Mesodermal cell (in vitro differentiated cells): ENCODE results near the gene ORC6.

Experiments
- H3K27ac ChIP-seq: 2 replicates; pipeline ENCODE4 v1.7.0; 2013; ENCODE audit warnings: mild to moderate bottlenecking, low read depth, low read length, moderate library complexity; ENCODE audit not compliant: severe bottlenecking
- H3K36me3 ChIP-seq: 2 replicates; pipeline ENCODE4 v1.7.1; 2013; ENCODE audit warnings: mild to moderate bottlenecking, low read length, moderate library complexity; ENCODE audit not compliant: control insufficient read depth, insufficient read depth
- H3K4me1 ChIP-seq: one replicate; pipeline ENCODE4 v1.7.1; 2013; ENCODE audit warnings: mild to moderate bottlenecking, low read length; ENCODE audit not compliant: insufficient read depth, control insufficient read depth, poor library complexity, severe bottlenecking
- H3K4me3 ChIP-seq: 2 replicates; pipeline ENCODE4 v1.7.0; 2013; ENCODE audit warnings: low read length, control low read depth, mild to moderate bottlenecking; ENCODE audit not compliant: insufficient read depth, poor library complexity, severe bottlenecking; ENCODE audit errors: extremely low read depth
- H3K9me3 ChIP-seq: 2 replicates; pipeline ENCODE4 v1.7.1; 2013; ENCODE audit warnings: mild to moderate bottlenecking, low read length, moderate library complexity; ENCODE audit not compliant: control insufficient read depth
- WGBS, 2 experiments: methylation state at CpG; one replicate each; pipeline ENCODE4 v1.1.5; 2013; ENCODE audit warnings: missing lambda C conversion rate in 2 of 2; ENCODE audit not compliant: insufficient coverage in 2 of 2; 5-methylcytosine and 5-hydroxymethylcytosine counted together

The ORC6 gene

DNA sequence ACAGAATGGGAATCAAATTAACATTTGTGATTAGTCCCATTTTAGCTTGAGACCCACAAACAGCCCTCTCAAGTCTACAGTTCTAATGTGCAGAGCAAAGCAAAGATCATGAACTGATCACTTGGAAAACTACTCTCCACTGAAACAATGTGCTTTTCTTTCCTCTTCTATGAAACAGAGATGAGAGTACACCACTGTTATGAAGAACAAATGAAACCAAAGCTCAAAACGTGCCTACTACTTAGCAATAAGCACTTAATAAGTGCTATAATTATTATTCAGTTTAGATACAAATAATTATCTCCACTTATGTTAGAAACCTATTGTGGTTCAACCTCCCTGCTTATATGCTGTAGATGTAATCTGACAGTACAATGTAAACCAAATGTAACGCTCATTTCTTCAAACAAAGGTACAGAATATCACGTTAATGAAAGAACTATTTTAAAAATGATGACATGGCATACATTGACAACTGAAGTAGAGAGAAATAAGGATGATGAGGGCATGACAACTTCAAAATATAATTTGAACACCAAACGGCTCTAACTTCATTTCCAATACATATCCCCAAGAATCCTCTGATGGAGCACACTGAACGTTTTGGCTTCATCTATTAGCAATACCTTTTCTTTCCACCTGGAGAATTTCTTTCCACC is 2.5 kb upstream of the ORC6 start:
- 50 to 57% methylated on average over 1 of the region's 5 CpGs for WGBS, 2 experiments
- Histone ChIP-seq H3K4me1 (peaks cover 22% of the 10 kb centered on the region), H3K9me3 (no peaks in the 10 kb centered on the region), H3K36me3 (peaks cover 11% of the 10 kb centered on the region), H3K27ac (no peak overlapping the region), H3K4me3 (peak overlapping the region; percentile 93)

DNA sequence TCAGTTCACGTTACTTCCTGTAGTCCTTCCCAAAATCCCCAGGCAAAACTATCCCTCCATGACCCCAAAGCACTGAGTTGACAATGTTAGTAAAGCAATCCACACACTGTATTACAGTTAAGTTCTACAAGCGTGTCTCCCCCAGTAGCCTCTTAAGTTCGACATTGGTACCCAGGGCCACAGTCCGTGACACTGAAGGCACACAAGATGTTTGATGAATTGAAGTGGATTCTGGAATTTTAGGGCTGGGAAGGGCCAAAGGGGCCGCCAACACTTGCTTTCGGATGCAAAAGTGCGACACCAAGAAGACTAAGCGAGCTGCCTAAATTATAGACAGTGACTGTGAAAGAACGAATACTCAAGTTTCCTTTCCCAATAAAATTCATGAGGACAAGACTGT is 2.0 kb upstream of the ORC6 start:
- Histone ChIP-seq H3K9me3 (no peaks in the 10 kb centered on the region), H3K4me3 (peak overlapping the region; percentile 93), H3K27ac (no peak overlapping the region), H3K4me1 (peaks cover 24% of the 10 kb centered on the region), H3K36me3 (peaks cover 16% of the 10 kb centered on the region)
- WGBS, 2 experiments: 72 to 74% methylated on average over 8 of the region's 9 CpGs

DNA sequence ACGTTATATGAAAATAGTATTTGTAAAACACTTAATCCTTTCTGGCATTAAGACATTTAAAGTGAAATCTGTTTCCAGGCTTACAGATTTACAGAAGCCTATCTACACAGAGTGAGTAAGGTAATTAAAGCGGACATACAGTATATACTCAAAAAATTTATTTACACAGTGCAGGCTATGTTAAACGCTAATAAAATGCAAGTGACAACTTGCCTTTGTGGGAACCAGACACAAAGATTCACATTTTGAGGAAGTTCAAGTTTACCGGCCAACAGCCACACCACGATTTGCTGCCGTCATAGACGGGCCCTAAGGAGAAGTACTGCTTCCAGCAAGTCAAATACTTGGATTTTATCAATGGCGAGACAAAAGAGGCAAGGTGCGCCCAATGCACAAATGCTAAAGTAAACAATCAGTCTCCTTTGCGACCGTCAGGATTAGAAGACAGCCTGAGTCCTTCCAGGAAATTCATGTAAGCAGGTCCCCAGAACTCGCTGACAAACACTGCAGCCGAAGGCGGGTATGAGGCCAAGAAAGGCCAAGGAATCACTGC is 1.3 kb upstream of the ORC6 start:
- WGBS, 2 experiments: 1% methylated on average over 12 of the region's 14 CpGs
- Histone ChIP-seq H3K4me3 (peak overlapping the region; percentile 93), H3K36me3 (peaks cover 23% of the 10 kb centered on the region), H3K27ac (peak overlapping the region; percentile 97), H3K4me1 (peaks cover 24% of the 10 kb centered on the region), H3K9me3 (no peaks in the 10 kb centered on the region)

DNA sequence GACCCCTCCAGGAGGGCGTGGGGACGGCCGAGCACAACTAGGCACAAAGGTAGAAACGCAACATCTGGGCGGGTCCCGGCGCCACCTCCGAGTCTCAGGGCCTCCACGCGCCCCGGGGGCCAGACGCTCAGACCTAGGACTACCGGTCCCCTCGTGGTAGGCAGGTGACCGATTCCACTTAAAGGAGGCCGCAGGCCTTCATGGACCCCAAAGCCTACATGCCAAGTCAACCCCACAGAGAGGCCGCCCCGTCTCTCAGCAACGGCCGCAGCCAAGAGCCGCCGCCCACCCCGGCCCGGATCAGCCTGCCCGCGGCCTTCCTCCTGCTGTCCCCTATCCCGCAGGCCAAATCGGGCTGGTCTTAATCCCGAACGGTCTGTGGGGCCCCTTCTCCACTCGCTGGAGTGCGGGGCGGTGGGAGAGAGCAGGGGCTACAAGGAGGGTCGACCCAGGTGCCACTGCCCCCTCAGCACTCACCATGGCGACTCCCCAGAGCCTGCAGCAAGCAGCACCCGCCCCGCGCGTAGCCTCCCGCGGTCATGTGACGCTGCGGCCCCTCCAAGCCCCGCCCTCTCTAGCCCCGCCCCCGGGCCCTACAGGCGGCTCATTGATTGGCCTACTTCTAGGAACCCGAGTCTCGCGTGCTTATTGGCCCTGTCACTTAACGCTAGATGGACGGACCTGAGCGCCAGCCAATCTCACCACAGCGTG is 650 bp upstream of the ORC6 start, which contains the start of gene VPS35:
Gene VPS35, minus strand, starts transcription at position 525 of the 711 bp plus-strand sequence. Its CDS starts 45 bp downstream, at position 480.
- Histone ChIP-seq H3K9me3 (no peaks in the 10 kb centered on the region), H3K4me1 (peaks cover 18% of the 10 kb centered on the region), H3K4me3 (peak within 1 kb of the TSS; percentile 93), H3K36me3 (peaks cover 27% of the 10 kb centered on the region), H3K27ac (peak within 1 kb of the TSS; percentile 97)
- 0% methylated on average over 47 to 53 of the region's 54 CpGs for WGBS, 2 experiments

DNA sequence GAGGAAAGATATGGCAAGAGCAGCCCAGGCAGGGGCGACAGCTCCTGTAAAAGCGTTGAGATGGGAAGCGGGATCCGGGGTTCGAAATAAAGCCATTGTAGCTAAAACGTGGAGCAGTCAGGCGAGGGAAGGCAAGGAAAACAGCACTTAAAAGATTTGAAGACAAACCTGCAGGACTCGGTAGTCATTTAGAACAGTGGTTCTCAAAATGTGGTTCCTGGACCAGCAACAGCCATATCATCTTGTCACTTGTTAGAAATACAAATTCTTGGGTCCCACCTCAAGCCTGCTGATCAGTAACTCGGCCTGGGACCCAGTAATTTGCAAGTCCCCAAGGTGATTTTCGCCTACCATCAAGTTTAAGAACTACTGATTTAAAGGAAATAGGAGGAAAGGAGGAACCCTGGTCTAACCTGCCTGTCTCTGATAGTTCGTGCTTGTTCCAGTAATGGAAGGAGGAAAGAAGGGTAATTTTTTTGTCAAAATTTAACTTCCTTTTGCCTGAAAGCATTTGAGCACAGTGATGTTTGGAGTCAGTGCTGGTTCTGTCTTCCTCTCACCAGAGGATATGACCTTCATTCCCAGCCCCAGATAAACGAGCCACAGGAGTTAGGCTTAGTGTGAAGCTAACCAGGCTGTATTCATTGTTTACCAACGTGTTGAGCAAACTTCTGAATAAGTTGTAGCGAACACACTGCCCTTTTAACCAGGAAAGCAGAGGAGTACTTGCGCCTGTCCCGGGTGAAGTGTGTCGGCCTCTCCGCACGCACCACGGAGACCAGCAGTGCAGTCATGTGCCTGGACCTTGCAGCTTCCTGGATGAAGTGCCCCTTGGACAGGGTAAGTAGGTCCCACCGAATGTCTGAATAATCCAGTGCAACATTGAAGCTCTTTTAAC is 1.1 kb downstream of the ORC6 start:
- no peaks in the 10 kb centered on the region for H3K9me3 ChIP-seq
- peaks cover 39% of the 10 kb centered on the region for H3K36me3 ChIP-seq
- peak overlapping the region; percentile 97 for H3K27ac ChIP-seq
- H3K4me1 ChIP-seq: peaks cover 15% of the 10 kb centered on the region
- WGBS, 2 experiments: 18 to 22% methylated on average over 17 to 20 of the region's 21 CpGs
- peak overlapping the region; percentile 93 for H3K4me3 ChIP-seq

DNA sequence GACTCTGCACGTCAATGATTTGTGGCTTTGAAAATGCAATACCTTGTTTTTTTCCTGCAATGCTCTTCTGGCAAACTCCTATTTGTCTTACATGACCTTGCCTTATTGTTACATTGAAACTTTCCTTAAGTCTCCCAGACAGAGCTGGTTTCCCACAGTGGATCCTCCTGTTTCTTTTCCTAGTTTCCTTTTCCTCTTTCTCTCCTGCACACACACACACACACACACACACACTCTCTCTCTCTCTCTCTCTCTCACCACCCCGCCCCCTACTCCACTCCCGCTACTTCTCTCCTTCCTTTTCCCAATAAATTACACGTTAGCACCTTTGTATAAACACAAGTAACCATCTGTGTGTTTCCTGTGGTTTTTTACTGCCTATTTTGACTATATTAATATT is 2.3 kb downstream of the ORC6 start:
- peak overlapping the region; percentile 93 for H3K4me3 ChIP-seq
- H3K4me1 ChIP-seq: peaks cover 13% of the 10 kb centered on the region
- WGBS, 2 experiments: 56 to 89% methylated on average over 1 of the region's 4 CpGs

DNA sequence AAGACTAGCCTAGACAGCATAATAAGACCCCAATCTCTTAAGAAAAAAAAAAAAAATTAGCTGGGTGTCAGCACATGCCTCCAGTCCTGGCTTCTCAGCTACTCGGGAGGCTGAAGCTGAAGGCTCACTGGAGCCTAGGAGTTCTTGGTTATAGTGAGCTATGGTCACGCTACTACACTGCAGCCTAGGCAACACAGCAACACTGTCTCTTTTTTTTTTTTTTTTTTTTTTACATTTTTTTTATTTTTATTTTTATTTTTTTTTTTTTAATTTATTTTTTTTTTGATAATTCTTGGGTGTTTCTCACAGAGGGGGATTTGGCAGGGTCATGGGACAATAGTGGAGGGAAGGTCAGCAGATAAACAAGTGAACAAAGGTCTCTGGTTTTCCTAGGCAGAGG is 4.1 kb downstream of the ORC6 start:
- WGBS, 2 experiments: 78% methylated on average over 1 of the region's 2 CpGs; no CpG with 5 or more reads in 1 of the 2 experiments
- Histone ChIP-seq H3K27ac (no peak overlapping the region), H3K9me3 (no peaks in the 10 kb centered on the region)

More for the DNA sequence above, 2.3 kb downstream of the ORC6 start:
- H3K27ac ChIP-seq: no peak overlapping the region
- peaks cover 51% of the 10 kb centered on the region for H3K36me3 ChIP-seq
- no peaks in the 10 kb centered on the region for H3K9me3 ChIP-seq

DNA sequence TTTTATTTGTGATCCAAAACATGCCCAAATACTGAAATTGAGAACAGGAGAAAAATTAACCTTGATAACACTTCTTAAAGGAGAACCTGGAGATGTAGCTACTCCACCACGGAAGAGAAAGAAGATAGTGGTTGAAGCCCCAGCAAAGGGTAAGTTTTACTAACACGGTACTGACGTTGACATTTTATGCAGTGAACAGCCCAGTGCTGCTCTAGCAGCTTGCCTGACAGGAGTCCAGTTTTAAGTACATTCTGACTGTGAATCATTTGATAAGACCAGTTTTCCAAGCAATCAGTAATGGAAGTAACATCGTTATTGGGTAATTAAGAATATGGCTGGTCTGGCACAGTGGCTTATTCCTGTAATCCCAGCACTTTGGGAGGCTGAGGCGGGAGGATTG is 6.5 kb downstream of the ORC6 start:
- 96 to 98% methylated on average over 4 to 5 of the region's 5 CpGs for WGBS, 2 experiments
- H3K4me3 ChIP-seq: no peak overlapping the region
- H3K36me3 ChIP-seq: peaks cover 85% of the 10 kb centered on the region
- no peaks in the 10 kb centered on the region for H3K9me3 ChIP-seq
- no peak overlapping the region for H3K27ac ChIP-seq
- peaks cover 5% of the 10 kb centered on the region for H3K4me1 ChIP-seq

More for the DNA sequence above, 4.1 kb downstream of the ORC6 start:
- Histone ChIP-seq H3K4me3 (no peak overlapping the region), H3K4me1 (peaks cover 5% of the 10 kb centered on the region), H3K36me3 (peaks cover 69% of the 10 kb centered on the region)

DNA sequence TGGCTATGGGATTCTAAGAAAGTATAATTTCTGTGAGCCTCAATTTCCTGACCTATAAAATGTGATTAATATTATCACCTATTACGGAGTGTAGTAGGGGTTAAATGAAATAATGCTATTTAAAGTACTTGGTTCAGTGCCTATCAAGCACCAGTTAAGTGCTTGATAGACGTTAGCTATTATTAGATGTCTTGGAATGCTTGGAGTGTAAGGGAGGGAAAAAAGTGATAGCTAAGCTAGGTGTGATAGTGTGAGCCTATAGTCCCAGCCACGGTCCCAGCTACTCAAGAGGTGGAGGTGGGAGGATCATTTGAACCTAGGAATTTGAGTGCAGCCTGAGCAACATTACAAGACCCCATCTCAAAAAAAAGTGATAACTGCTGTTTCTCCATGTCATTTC is 7.5 kb downstream of the ORC6 start:
- WGBS, 2 experiments: 91 to 100% methylated on average over 1 of the region's 3 CpGs
- H3K36me3 ChIP-seq: peaks cover 80% of the 10 kb centered on the region

DNA sequence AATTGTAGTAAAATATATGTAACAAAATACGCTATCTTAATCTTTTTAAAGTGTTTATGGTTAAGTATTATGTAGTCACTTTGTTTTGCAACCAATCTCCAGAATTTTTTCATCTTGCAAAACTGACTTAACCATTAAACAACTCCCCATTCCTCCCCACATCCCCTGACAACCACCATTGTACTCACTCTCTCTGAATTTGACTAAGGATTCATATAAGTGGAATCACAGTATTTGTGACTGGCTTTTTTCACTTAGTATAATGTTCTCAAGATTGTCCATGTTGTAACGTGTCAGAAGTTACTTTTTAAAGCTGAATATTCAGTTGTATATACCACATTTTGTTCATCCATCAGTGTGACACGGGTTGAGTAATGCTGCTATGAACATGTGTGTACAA is 10.6 kb downstream of the ORC6 start:
- peaks cover 57% of the 10 kb centered on the region for H3K36me3 ChIP-seq
- no CpG with 5 or more reads among the region's 3 CpGs for WGBS, 2 experiments
- no peaks in the 10 kb centered on the region for H3K4me1 ChIP-seq

More for the DNA sequence above, 7.5 kb downstream of the ORC6 start:
- H3K9me3 ChIP-seq: no peaks in the 10 kb centered on the region
- no peak overlapping the region for H3K27ac ChIP-seq
- H3K4me1 ChIP-seq: peaks cover 1% of the 10 kb centered on the region
- no peak overlapping the region for H3K4me3 ChIP-seq

More for the DNA sequence above, 10.6 kb downstream of the ORC6 start:
- Histone ChIP-seq H3K27ac (no peak overlapping the region), H3K9me3 (no peaks in the 10 kb centered on the region), H3K4me3 (no peak overlapping the region)
